Caco-2 (cell line): ENCODE results near the gene AASDH. TPM values are rescaled to one million over a fixed set of nuclear protein-coding genes. Genes with fewer than 3 reads are reported as not detected.

Source experiments
- BruUV-seq: library from RNA; stranded (reverse); fragments of 400-500 nt; replicated peaks from 2 replicates; lab custom pipeline; 2021; lab: Mats Ljungman, UMichigan
- CTCF ChIA-PET: fragments of 300-600 bp; sonication (Branson Sonifier 250); formaldehyde crosslinking; loops from one replicate; lab custom pipeline; 2022; ENCODE audit warnings: antibody characterized with exemption; lab: Charles Lee
- POLR2A ChIA-PET: fragments of 300-600 bp; sonication (Branson Sonifier 250); formaldehyde crosslinking; loops from one replicate; lab custom pipeline; 2022; ENCODE audit warnings: antibody characterized with exemption; lab: Charles Lee
- DNase-seq, 2 experiments: peaks; one replicate each; pipeline versions ENCODE4 v3.0.0 to v3.0.0-alpha.2; 2020 to 2022
- H3K27me3 ChIP-seq: replicated peaks from 2 replicates; pipeline ENCODE4 v1.6.0; 2011; ENCODE audit warnings: low read length; ENCODE audit not compliant: control insufficient read depth, insufficient read depth
- H3K36me3 ChIP-seq: 2 replicates; pipeline ENCODE4 v1.5.1; 2011; ENCODE audit warnings: low read length; ENCODE audit not compliant: control insufficient read depth, insufficient read depth
- H3K4me1 ChIP-seq: fragments of 250-450 bp; sonication (Bioruptor Pico); 2 replicates; pipeline ENCODE4 v1.5.1; 2020; ENCODE audit warnings: mild to moderate bottlenecking
- H3K4me3 ChIP-seq: 2 replicates; pipeline ENCODE4 v1.5.1; 2011; ENCODE audit warnings: low read depth, mild to moderate bottlenecking, control low read depth, low read length
- H3K9me3 ChIP-seq: fragments of 250-450 bp; sonication (Bioruptor Pico); 2 replicates; pipeline ENCODE4 v1.5.1; 2020; ENCODE audit warnings: mild to moderate bottlenecking, moderate library complexity
- H3K27ac Mint-ChIP-seq: one replicate; pipeline ENCODE4 v1.8.0; 2022; ENCODE audit warnings: mixed read lengths; ENCODE audit not compliant: unreplicated experiment
- H3K27me3 Mint-ChIP-seq: one replicate; pipeline ENCODE4 v1.8.0; 2022; ENCODE audit warnings: mixed read lengths; ENCODE audit not compliant: insufficient read depth, unreplicated experiment
- H3K36me3 Mint-ChIP-seq: one replicate; pipeline ENCODE4 v1.8.0; 2022; ENCODE audit warnings: mild to moderate bottlenecking, mixed read lengths; ENCODE audit not compliant: insufficient read depth, unreplicated experiment
- H3K4me1 Mint-ChIP-seq: one replicate; pipeline ENCODE4 v1.8.0; 2022; ENCODE audit warnings: low read depth, mixed read lengths; ENCODE audit not compliant: unreplicated experiment
- H3K4me3 Mint-ChIP-seq: one replicate; pipeline ENCODE4 v1.8.0; 2022; ENCODE audit warnings: mild to moderate bottlenecking, moderate library complexity, mixed read lengths; ENCODE audit not compliant: unreplicated experiment
- H3K9me3 Mint-ChIP-seq: one replicate; pipeline ENCODE4 v1.8.0; 2022; ENCODE audit warnings: mixed read lengths; ENCODE audit not compliant: unreplicated experiment
- CTCF ChIP-seq, 2 experiments: fragments of 200-600 bp in 1 of 2; IDR thresholded peaks; 1 replicate in 1 of 2; 2 replicates in 1 of 2; pipeline versions ENCODE4 v1.5.1 to v1.8.0; 2011 to 2022; ENCODE audit warnings: antibody characterized with exemption in 1 of 2, control low read depth in 1 of 2, inconsistent platforms in 1 of 2, low read depth in 1 of 2, low read length in 1 of 2, mild to moderate bottlenecking in 1 of 2, moderate library complexity in 1 of 2; ENCODE audit not compliant: insufficient read depth in 1 of 2, severe bottlenecking in 1 of 2, unreplicated experiment in 1 of 2
- intact Hi-C: fragments of 100-400 bp; cut with micrococcal nuclease; formaldehyde crosslinking; loops from one replicate; pipeline ENCODE4 v1.10.0; 2022; ENCODE audit not compliant: unreplicated experiment
- total RNA-seq: library from RNA; stranded (reverse); gene quantifications from 2 replicates; pipeline ENCODE4 v1.2.3, GENCODE V29; 2022

AASDH gene
- total RNA-seq, 1 experiment from 2014 or later: 12.8 TPM

DNA sequence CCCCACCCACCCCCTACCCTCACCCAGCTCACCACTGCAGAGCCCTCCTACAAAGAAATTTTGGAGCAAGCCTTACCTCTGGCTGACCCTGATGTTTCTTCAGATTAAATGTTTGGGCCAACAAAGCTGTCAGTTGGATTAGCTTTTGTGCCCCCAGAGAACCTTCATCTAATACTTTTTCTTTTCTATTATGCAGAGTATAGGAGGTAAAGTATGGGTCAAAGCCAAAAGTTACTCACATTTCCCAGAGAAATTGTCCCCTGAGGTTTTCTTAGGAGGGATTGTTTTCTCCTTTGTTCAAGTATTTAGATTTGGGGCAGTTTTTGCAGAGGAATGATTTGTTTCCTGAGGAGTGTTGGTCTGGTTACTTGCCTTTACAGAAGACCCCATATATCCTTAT lies 69.5 kb downstream of the AASDH start:
- Mint-ChIP-seq H3K9me3 (no peaks in the 10 kb centered on the region), H3K27me3 (no peaks in the 10 kb centered on the region), H3K27ac (no peak overlapping the region), H3K4me3 (no peak overlapping the region), H3K4me1 (no peaks in the 10 kb centered on the region), H3K36me3 (no peaks in the 10 kb centered on the region)
- no peak for TF ChIP-seq CTCF (IDR thresholded peaks at IDR 0.05; ENCODE audit: insufficient read depth in 1 of 2, low read depth in 1 of 2, low read length in 1 of 2, severe bottlenecking in 1 of 2, unreplicated experiment in 1 of 2)
- no peaks in the 10 kb centered on the region for H3K27me3 ChIP-seq
- intact Hi-C loops: no loop called here
- no peaks in the 10 kb centered on the region for H3K4me1 ChIP-seq
- BruUV-seq: no TSS peak
- ChIA-PET CTCF (no interaction called here), POLR2A (no interaction called here)
- no peaks in the 10 kb centered on the region for H3K36me3 ChIP-seq
- DNase-seq: no peak
- no peak overlapping the region for H3K4me3 ChIP-seq
- no peaks in the 10 kb centered on the region for H3K9me3 ChIP-seq

GRCh38 chr4:56316011-56316650 lies 71.2 kb downstream of the AASDH start:
- POLR2A ChIA-PET: no interaction called here
- Mint-ChIP-seq H3K4me3 (no peak overlapping the region), H3K4me1 (no peaks in the 10 kb centered on the region), H3K27me3 (no peaks in the 10 kb centered on the region), H3K9me3 (no peaks in the 10 kb centered on the region), H3K27ac (no peak overlapping the region), H3K36me3 (no peaks in the 10 kb centered on the region)
- DNase-seq: no peak
- Histone ChIP-seq H3K4me1 (no peaks in the 10 kb centered on the region), H3K36me3 (no peaks in the 10 kb centered on the region), H3K27me3 (no peaks in the 10 kb centered on the region), H3K9me3 (no peaks in the 10 kb centered on the region), H3K4me3 (no peak overlapping the region)
- BruUV-seq: no TSS peak
- intact Hi-C loops: no loop called here
- no peak for TF ChIP-seq CTCF (IDR thresholded peaks at IDR 0.05; ENCODE audit: insufficient read depth in 1 of 2, low read depth in 1 of 2, low read length in 1 of 2, severe bottlenecking in 1 of 2, unreplicated experiment in 1 of 2)
- CTCF ChIA-PET: no interaction called here

- TF ChIP-seq CTCF (IDR thresholded peaks at IDR 0.05; ENCODE audit: insufficient read depth in 1 of 2, low read depth in 1 of 2, low read length in 1 of 2, severe bottlenecking in 1 of 2, unreplicated experiment in 1 of 2): no peak
- Mint-ChIP-seq H3K9me3 (no peaks in the 10 kb centered on the region), H3K4me3 (no peak overlapping the region), H3K4me1 (no peaks in the 10 kb centered on the region), H3K27ac (no peak overlapping the region), H3K27me3 (no peaks in the 10 kb centered on the region), H3K36me3 (no peaks in the 10 kb centered on the region)
- no peaks in the 10 kb centered on the region for H3K36me3 ChIP-seq
- POLR2A ChIA-PET: no interaction called here
- H3K4me1 ChIP-seq: no peaks in the 10 kb centered on the region
- intact Hi-C loops: no loop called here
- no TSS peak for BruUV-seq
- H3K4me3 ChIP-seq: no peak overlapping the region
- no peaks in the 10 kb centered on the region for H3K9me3 ChIP-seq
- H3K27me3 ChIP-seq: no peaks in the 10 kb centered on the region
- no peak for DNase-seq
- CTCF ChIA-PET: no interaction called here
These were observed 71.7 kb downstream of the AASDH start for GRCh38 chr4:56315543-56315942.
